Effector CD4-positive, alpha-beta T cell (primary cell): Measurements from ENCODE around the gene KLHDC10.
"Not testable (repeated sequence)": the region's sequence is repeated elsewhere in the genome, so short reads cannot be mapped to it uniquely, and the experiment has no call there.

ENCODE experiments used
- DNase-seq: peaks from one replicate; pipeline ENCODE4 v3.0.0-alpha.2; 2020

The KLHDC10 gene

DNA sequence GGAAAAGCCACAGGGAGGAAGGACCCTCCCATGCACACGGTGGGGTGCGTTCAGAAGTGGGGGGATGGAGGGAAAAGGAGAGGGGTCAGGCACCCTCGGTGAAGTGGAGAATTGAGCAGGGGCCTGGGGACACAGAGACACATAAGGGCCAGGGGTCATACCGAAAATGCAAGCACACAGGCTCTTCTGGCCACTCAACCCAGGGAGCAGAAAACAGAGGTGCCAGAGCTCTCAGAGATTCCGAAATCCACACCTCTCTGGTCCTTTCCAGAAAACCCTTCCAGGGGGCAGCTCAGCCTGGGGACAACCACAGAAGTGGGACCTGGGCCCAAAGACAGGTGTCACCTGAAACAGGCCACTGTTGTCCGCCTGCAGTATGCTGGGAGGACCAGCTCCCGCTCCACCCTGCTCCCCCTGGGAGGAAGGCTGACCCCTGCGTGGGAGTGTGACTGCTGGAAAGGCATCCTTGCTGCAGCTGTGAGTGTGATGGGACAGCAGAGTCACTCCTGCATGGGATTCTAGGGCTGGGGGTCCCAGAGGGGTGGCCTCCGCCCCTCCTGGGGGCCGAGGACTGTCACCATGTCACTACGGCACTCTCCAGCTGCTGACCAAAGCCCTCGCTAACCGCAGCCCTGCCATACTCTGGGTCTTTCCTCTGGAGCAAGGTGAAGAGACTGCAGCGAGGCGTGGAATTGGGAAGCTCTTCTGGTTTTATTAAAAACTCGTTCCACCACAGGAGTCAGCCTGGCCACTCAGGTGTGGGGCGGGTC, 71.7 kb downstream of the KLHDC10 start:
- no peak for DNase-seq

DNA sequence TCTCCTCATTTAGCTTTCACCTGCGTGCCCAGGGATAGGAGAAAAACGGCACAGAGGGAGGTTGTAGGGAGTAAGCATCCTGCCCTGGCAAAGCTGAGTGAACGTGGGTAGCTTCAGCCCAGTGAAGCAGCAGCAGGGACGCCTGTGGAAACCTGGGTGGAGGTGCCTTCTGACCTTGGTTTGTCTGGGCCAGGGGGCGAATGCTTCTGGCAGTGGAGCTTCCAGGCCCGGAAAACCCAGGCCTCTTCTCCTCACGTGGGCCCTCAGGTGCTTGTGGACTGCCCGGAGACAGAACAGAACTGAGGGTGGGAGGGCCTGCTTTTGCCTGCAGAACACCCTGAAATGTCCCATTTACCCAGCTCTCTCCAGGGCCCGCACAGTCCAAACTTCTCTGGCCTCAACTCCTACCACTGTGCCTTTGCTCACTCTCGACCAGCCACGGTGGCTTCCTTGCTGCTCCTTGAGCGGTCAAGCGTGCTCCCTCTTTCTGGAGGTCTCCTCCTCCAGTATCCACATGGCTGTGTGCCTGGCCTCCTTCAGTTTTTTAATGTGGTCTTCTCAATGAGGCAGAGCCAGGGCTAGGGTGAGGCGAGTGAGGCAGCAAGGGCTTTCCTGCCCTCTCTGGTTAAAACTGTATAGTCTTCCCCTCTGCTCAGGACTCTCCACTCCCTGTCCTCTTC, 72.5 kb downstream of the KLHDC10 start:
- no peak for DNase-seq

DNA sequence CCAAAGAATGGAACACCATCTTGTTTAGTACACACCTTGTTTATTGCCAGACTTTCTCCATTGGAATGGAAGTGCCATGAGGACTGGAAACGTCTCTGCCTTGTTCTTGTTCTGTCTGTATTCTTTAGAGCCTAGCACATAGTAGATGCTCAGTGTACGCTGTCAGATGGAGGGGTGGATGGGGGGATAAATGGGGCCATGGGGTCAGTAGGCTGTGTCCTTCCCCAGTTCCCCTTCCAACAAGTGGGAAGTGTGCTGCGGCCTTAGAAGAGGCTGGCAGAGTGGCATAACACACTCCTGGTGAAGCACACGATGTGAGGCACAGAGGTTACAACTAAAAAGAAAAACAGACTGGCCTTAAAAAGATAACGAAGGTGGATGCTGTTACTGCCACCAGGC, 73.0 kb downstream of the KLHDC10 start:
- DNase-seq = no peak

DNA sequence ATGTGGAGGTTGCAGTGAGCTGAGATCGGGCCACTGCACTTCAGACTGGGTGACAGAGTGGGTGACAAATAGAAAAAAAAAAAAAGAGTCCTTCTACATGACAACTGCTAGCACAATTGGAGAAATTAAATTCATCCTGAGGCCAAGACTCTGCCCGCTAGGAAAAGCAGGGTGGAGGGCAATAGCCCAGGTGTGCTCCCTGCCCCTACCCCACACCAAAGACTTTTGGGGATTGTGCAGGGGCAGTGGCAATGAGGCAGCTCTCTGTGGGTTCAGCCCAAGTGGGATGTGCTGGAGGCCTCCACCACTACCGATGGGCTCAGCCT, 73.6 kb downstream of the KLHDC10 start:
- no peak for DNase-seq

DNA sequence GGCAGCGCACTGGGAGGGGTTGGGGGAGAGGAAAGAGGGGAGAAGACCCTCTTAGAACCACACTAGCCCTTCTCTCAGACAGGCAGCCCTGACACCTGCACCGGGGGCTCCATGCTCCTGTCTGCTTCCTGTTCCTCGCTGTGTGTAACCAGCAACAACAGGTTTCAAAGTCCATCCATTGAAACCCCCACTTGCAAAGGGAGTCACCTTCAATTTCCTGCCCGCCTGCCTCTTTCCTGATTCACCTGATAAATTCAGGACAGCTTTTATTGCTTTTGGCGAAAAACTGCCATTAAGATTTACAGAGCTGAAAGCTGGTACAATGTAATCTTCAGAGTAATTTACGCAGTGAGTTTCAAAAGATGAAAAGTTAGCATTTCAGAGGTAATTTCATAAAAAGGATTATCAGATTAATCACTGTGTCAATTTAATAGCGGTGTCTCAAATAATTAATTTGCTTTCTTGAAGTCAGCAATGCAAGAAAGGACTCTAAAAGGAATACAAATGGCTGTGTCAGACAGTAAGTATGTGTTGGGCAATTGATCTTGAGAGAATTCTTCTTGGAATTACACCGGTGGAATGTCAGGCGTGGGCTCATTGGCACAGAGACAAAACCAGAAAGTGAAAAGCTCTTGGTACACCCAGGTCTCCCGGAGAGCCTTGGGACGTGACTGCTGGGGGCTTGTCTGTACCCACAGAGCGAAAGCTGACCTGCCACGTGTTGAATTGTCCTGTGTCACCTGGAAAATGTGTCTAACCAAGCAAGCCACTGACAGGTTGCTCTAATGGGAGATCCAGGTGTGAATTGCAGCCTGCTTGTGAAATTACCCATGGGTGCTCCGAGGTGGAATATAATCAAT, 74.2 kb downstream of the KLHDC10 start:
- no peak for DNase-seq

DNA sequence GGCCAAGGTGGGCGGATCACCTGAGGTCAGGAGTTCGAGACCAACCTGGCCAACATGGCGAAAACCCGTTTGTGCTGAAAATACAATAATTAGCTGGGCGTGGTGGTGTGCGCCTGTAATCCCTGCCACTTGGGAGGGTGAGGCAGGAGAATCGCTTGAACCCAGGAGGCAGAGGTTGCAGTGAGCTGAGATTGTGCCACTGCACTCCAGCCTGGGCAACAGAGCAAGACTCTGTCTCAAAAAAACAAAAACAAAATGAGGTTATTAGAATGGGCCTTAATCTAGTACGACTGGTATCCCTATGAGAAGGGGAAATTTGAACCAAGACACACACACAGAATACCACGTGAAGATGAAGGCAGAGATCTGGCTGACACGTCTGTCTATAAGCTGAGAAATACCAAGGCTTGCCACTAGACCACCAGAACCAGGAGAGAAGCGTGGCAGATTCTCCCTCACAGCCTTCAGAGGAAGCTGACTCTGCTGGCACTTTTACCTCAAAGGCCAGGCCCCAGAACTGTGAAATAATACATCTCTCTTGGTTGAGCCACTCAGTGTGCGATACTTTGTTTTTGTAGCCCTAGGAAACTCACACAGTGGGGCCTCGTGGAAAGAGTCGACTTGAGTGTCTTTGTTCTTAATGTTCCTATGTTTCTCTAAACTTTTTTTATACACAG, 75.2 kb downstream of the KLHDC10 start:
- no peak for DNase-seq

DNA sequence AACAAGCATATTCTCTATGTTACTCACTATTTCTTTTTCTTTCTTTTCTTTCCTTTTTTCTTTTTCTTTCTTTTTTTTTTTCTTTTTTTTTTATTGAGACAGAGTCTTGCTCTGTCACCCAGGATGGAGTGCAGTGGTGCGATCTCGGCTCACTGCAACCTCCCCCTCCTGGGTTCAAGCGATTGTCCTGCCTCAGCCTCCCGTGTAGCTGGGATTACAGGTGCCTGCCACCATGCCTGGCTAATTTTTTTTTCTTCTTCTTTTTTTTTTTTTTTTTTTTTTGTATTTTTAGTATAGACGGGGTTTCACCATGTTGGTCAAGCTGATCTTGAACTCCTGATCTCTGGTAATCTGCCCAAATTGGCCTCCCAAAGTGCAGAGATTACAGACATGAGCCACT, 75.8 kb downstream of the KLHDC10 start:
- DNase-seq = not testable (repeated sequence)

DNA sequence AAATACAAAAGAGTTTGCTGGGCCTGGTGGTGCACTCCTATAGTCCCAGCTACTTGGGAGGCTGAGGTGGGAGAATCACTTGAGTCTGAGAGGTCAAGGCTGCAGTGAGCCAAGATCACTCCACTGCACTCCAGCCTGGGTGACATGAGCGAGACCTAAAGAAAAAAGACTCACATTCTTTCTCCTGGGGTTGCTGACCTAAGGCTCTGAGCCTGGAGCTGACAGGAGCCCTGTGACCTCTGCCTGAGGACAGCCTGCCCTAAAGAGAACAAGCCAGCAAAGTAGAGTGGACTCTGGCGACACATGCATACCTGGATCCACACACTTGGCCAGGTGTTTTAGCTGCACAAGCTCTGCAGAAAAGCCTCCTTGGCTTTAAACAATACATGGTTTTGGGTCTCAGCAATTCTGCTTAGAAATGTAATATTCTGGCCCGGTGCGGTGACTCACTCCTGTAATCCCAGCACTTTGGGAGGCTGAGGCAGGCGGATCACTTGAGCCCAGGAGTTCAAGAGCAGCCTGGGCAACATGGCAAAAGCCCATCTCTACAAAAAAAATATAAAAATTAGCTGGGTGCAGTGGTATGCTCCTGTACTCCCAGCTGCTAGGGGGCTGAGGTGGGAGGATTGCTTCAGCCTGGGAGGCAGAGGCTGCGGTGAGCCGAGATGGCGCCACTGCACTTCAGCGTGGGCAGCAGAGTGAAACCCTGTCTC, 76.5 kb downstream of the KLHDC10 start:
- no peak for DNase-seq

DNA sequence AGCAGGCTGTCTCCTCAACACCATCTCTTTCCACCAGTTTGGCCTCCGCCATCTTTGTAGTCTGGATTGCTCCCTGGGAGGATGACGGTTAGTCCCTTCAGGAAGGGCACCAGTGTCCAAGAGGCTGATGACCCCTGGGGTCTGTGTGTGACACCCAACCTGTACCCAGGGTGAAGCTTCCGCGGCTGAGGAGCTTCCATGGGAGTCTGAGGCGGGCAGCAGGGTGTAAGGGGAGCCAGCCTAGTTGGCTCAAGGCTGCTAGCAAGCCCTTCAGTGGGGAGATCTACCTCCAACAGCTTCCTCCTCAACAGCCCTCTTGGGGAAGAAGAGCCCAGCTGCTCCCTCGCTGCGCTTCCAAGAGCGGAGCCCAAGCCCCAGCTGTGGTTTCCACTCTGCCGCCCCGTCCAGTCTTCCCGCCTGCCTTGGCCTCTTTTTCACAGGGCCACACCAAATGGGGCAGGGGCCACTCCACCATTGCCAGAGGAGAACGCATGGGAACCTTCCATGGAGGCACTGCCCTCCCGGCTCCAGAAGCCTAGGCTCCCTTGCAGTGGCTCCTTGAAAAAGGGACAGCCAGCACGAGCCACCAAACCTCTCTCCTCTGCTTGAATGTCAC, 77.5 kb downstream of the KLHDC10 start:
- DNase-seq = no peak

DNA sequence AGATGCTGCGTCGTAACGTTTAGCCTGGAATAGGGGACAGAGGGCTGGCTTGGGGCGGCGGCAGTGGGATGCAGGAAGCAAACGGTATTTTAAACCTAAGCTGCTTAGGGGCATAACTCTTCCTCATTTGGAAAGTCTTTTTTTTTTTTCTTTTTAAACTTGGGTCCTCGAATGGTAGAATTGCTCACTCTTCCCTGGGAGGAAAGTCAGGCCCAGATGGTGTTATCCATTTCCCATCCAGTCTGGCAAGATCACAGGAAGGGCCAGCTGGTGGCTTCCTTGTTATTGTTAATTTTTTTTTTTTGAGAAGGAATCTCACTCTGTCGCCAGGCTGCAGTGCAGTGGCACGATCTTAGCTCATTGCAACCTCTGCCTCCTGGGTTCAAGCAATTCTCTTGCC, 78.2 kb downstream of the KLHDC10 start:
- no peak for DNase-seq

DNA sequence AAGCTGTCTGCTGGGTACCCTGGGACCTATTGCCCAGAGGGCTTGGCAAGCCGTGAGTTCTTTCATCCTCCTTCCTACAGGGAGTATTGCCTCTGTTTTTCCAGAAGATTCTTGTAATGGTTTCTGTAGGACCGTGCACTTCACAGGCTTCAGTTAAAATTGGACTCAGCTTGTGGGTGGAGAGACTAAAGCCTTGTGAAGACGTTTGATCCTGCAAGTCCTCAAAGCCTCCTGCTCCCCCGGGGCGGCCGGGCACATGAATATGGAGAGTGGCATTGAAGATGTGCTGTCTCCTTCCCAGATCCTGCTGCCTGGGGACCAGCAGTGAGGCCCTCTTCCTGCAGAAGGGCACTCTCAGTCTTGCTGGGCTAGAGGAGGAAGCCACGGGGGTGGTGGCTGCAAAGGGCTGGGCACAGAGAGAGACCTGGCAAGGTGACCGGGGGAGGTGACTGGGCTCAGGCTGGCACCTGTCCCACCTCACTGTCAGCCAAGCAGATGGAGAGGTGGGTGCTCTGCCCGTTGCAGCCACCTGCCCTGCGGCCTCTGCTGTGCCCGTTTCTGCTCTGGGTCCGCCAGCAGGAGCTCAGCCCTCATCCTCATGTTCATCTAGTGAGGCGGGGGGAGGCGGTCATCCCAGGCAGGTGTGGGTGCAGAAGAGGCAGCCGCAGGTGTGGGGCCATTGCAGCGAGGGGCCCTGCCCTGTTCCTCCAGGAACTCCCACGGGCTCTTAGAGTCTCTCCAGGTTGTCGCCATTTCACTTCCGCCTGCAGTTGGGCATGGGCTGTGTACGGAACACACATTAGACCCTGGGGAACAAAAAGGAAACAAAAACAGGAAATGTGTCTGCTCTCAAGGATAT, 79.2 kb downstream of the KLHDC10 start:
- no peak for DNase-seq

DNA sequence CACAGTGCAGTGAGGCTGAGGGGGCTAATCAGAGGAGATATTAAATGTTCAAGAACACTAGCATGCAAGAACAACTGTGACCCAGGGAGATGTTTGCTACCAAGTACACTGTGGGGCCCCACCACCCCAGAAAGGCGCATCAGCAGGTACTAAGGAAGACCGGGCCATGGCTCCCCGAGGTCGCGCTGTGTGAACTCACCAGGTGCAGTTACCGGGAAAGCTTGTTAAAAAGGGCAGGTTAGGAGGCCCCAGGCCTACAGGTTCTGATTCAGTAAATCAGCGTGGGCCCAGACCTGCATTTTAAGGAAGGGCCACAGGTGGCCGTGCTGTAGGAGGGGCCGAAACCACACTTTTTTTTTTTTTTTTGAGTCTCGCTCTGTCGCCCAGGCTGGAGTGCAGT, 80.3 kb downstream of the KLHDC10 start:
- DNase-seq = no peak

DNA sequence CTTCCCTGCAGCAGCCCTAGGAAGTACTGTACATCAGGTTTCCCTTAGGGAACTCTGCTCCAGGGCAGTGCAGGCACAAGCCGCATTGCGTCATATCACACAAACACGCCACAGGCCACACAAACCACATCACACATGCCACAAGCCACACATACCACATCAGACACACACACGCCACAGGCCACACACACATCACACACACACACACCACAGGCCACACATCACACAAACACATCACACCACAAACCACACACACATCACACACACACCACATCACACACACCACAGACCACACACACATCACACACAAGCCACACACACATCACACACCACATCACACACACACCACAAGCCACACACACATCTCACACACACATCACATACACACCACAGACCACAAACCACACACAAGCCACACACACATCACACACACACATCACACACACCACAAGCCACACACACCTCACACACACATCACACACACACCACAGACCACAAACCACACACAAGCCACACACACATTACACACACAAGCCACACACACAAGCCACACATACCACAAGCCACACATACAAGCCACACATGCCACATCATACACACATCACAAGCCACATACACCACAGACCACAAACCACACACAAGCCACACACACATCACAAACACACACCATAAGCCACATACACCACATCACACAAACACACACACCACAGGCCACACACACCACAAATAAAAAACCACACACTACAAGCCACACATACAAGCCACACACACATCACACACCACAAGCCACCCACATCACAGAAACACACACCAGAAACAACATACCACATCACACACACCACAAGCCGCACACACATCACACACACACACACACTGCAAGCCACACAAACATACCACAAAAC, 81.5 kb downstream of the KLHDC10 start:
- no peak for DNase-seq

DNA sequence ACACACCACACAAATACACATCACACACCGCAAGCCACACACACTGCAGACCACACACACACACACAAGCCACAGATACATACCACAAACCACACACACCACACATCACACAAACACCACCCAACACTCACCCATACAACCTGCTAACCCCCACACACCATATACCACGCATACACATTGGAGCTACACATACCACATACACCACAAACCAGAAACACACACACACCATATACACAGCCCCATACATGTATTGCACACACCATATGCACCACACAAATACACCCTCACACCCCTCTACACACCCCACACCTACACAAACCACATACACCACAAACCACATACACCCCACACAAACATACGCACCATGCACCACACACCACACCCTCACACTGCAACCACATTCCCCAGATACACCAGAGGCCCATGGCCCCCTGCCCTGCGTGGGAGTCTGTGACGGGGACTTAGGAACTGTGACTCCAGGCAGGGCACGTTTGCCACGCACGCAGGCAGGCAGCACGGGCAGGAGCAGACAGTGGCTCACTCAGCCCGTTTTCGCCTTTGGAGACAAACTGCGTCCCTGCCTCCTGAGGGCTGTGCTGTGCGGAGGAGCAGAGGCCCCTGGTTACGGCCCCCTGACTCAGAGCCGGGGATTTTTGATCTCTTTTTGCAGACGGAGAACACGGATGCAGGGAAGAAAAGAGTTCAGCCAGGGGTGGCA, 82.3 kb downstream of the KLHDC10 start:
- no peak for DNase-seq

DNA sequence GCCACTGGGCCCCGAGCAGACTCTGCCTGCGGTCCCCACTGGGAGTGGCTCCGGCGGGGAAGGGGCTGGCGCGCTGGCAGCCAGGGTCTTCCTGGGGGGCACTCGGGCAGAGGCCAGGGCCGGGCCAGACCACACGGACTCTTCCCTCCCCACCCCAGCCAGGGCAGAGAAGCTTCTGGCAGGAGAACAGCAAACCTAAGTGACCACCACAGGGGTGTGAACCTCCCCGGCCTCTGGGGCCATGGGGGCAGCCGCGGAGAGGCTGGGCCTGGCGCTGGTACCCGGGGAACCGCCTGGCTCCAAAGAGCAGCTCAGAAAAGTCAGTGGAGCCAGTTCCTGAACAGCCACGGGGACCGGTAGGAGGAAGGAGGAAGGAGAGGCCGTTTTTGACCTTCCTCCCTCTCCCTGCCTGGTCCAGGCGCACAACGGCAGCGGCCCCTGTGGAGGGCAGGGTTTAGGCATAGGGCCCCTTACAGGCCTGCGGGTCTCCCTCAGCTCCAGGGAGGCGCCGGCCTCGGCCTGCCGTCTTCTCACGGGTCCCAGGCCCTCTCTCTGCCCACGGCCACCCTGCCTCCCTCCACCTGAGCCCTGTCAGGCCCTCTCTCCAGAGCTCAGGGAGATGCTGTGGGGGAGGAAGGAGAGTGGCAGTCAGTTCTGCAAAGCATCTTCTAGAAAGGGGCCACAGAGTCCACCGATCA, 83.0 kb downstream of the KLHDC10 start:
- no peak for DNase-seq

DNA sequence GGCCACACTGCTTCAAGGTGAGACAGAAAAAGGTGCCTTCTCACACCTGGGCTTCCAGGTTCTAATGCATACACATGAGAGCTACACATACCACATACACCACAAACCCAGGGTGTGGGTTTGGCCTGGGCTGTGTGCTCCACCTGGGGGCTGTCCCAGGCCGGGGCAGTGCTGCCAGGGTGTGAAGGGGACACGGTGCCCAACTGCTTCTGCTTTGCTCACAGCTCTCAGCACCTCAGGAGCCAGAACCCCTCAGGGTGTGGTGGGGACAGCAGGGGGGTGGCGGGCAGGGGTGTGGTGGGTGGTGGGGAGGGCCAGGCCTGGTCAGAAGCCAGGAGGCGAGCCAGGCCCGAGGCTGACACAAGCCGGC, 83.8 kb downstream of the KLHDC10 start:
- no peak for DNase-seq

DNA sequence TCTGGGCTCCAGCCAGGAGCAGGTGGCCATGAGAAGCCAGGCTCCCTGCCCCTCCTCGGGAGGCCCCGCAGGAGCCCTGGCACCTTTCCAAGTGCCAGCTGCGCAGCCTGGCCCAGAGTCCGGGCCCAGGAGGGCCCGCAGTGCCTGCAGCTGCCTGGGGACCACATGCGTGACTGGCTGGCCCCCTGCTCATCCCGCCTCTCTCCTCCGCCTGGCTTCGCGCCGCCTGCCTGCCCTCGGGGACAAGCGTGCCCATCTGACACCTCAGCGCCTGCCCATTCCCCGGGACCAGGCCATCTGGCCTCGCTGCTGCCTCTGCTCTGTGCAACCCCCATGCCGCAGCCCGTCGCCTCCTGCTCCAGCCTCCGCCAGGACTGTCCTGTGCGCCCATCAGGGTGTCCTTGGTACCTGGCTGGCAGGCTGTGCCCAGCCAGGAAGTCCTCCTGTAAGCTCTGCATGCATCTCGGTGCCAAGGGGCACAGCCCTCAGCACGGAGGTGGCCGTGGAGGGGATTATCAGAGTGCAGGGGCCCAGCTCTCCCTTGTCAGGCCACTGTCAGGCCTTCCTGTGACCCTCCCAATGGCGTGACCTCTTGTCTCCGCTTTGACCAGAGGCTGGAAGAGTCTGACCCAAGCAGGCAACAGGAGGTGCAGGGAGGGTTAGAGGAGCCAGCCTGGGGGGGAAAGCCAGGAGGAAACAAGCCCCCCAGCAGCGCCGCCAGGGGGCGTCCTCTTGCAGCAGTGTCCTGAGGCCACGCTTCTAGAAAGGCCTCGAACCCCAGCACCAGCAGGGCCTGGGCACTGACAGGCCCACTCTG, 84.4 kb downstream of the KLHDC10 start:
- DNase-seq = no peak

DNA sequence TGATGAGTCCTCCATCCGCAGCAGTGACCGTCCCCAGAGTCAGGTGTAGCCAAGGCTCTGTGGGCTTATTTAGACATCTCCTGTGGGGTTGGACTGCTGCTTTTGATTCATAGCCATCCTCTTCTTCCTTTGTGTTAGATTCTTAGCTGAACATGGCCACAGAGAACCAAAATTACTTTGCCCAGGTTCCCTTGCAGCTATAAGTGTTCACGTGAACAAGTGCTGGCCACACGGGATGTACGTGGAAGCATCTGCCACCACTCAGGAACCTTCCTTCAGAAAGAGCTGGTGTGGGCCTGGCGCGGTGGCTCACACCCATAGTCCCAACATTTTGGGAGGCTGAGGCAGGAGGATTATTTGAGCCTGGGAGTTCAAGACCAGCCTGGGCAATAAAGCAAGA, 85.8 kb downstream of the KLHDC10 start:
- DNase-seq = no peak
